Astrocyte (in vitro differentiated cells and primary cell): Measurements from ENCODE around the gene HABP4. TPM values are rescaled to one million over a fixed set of nuclear protein-coding genes. Genes with fewer than 3 reads are reported as not detected.

Experiments
- DNase-seq: peaks from one replicate; pipeline ENCODE4 v3.0.0-alpha.2; 2010; ENCODE audit warnings: low read depth
- FAIRE-seq: peaks from 2 replicates; lab custom pipeline; 2011; peaks lifted over from hg19 to GRCh38; lab: Jason Lieb, UNC
- H2AFZ ChIP-seq: 2 replicates; pipeline ENCODE4 v1.6.0; 2012; ENCODE audit warnings: low read depth, low read length, inconsistent platforms
- H3K27ac ChIP-seq: 2 replicates; pipeline ENCODE4 v1.5.1; 2011; ENCODE audit warnings: low read depth, low read length, inconsistent platforms
- H3K27me3 ChIP-seq: 2 replicates; pipeline ENCODE4 v1.6.0; 2011; ENCODE audit warnings: low read length, inconsistent platforms; ENCODE audit not compliant: insufficient read depth
- H3K36me3 ChIP-seq: 2 replicates; pipeline ENCODE4 v1.5.1; 2011; ENCODE audit warnings: low read length, inconsistent platforms; ENCODE audit not compliant: insufficient read depth
- H3K4me1 ChIP-seq: 2 replicates; pipeline ENCODE4 v1.5.1; 2011; ENCODE audit warnings: low read length, inconsistent platforms; ENCODE audit not compliant: insufficient read depth
- H3K4me2 ChIP-seq: 2 replicates; pipeline ENCODE4 v1.6.0; 2012; ENCODE audit warnings: low read length, inconsistent platforms
- H3K4me3 ChIP-seq: 2 replicates; pipeline ENCODE4 v1.5.1; 2011; ENCODE audit warnings: low read depth, mild to moderate bottlenecking, low read length, inconsistent platforms; ENCODE audit not compliant: insufficient read depth
- H3K79me2 ChIP-seq: 2 replicates; pipeline ENCODE4 v1.6.0; 2012; ENCODE audit warnings: mild to moderate bottlenecking, low read length, inconsistent platforms; ENCODE audit not compliant: insufficient read depth
- H3K9ac ChIP-seq: 2 replicates; pipeline ENCODE4 v1.6.0; 2012; ENCODE audit warnings: mild to moderate bottlenecking, low read length, inconsistent platforms
- H3K9me3 ChIP-seq: 2 replicates; pipeline ENCODE4 v1.5.1; 2012; ENCODE audit warnings: low read depth, mild to moderate bottlenecking, low read length, inconsistent platforms; ENCODE audit not compliant: insufficient read depth
- H4K20me1 ChIP-seq: 2 replicates; pipeline ENCODE4 v1.6.0; 2012; ENCODE audit warnings: low read length, inconsistent platforms; ENCODE audit not compliant: insufficient read depth
- H3K27ac Mint-ChIP-seq: one replicate; pipeline ENCODE4 v1.8.0; 2021; ENCODE audit warnings: mild to moderate bottlenecking, mixed read lengths; ENCODE audit not compliant: unreplicated experiment
- H3K27me3 Mint-ChIP-seq: one replicate; pipeline ENCODE4 v1.8.0; 2021; ENCODE audit warnings: low read depth, mixed read lengths; ENCODE audit not compliant: unreplicated experiment
- H3K36me3 Mint-ChIP-seq: one replicate; pipeline ENCODE4 v1.8.0; 2021; ENCODE audit warnings: low read depth, mixed read lengths; ENCODE audit not compliant: unreplicated experiment
- H3K4me1 Mint-ChIP-seq: one replicate; pipeline ENCODE4 v1.8.0; 2021; ENCODE audit warnings: low read depth, mixed read lengths; ENCODE audit not compliant: unreplicated experiment
- H3K4me3 Mint-ChIP-seq: one replicate; pipeline ENCODE4 v1.8.0; 2021; ENCODE audit warnings: mild to moderate bottlenecking, moderate library complexity, mixed read lengths; ENCODE audit not compliant: unreplicated experiment
- H3K9me3 Mint-ChIP-seq: one replicate; pipeline ENCODE4 v1.8.0; 2021; ENCODE audit warnings: mild to moderate bottlenecking, mixed read lengths; ENCODE audit not compliant: unreplicated experiment
- EZH2 ChIP-seq: IDR thresholded peaks from 2 replicates; pipeline ENCODE4 v1.6.1; 2012; ENCODE audit warnings: mild to moderate bottlenecking, low read length, inconsistent platforms; ENCODE audit not compliant: insufficient read depth
- total RNA-seq: library from RNA; stranded (reverse); gene quantifications from 2 replicates; pipeline ENCODE4 v1.2.1, GENCODE V29; 2021
- TF ChIP-seq, protein P1 (sequence below): IDR thresholded peaks from 2 replicates; pipeline ENCODE4 v1.5.1; 2011; ENCODE audit warnings: low read depth, mild to moderate bottlenecking, inconsistent platforms, low read length, moderate library complexity; ENCODE audit not compliant: insufficient read depth

The HABP4 gene
- total RNA-seq, 1 donor from 2014 or later = 20.1 TPM

DNA sequence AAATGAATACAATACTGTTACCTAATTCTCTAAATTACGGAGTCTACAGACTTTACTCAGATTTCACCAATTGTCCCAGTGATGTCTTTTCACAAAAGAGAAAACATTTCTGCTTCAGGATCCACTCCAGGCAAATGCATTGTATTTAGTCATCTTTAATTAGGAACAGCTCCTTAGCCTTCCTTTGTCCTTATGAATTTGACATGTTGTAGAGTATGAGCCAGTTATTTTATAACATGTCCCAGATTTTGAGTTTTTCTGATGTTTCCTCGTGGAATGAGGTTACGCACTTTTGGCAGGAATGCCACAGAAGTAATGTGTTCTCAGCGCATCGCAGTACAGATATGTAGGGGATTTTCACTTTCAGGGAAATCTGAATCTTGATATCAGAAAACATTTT is 10.5 kb downstream of the HABP4 start:
- Mint-ChIP-seq H3K4me3 (no peak overlapping the region), H3K27ac (no peak overlapping the region), H3K9me3 (no peaks in the 10 kb centered on the region), H3K27me3 (no peaks in the 10 kb centered on the region), H3K4me1 (peaks cover 12% of the 10 kb centered on the region), H3K36me3 (peaks cover 11% of the 10 kb centered on the region)
- H3K36me3 ChIP-seq = peaks cover 4% of the 10 kb centered on the region
- no peak for DNase-seq
- H4K20me1 ChIP-seq = no peaks in the 10 kb centered on the region
- no peaks in the 10 kb centered on the region for H3K4me1 ChIP-seq
- peak; percentile 71 for FAIRE-seq
- H3K4me2 ChIP-seq = no peak overlapping the region
- H3K9me3 ChIP-seq = no peaks in the 10 kb centered on the region
- H3K9ac ChIP-seq = no peak overlapping the region
- no peak for TF ChIP-seq EZH2
- TF ChIP-seq, protein P1, sequence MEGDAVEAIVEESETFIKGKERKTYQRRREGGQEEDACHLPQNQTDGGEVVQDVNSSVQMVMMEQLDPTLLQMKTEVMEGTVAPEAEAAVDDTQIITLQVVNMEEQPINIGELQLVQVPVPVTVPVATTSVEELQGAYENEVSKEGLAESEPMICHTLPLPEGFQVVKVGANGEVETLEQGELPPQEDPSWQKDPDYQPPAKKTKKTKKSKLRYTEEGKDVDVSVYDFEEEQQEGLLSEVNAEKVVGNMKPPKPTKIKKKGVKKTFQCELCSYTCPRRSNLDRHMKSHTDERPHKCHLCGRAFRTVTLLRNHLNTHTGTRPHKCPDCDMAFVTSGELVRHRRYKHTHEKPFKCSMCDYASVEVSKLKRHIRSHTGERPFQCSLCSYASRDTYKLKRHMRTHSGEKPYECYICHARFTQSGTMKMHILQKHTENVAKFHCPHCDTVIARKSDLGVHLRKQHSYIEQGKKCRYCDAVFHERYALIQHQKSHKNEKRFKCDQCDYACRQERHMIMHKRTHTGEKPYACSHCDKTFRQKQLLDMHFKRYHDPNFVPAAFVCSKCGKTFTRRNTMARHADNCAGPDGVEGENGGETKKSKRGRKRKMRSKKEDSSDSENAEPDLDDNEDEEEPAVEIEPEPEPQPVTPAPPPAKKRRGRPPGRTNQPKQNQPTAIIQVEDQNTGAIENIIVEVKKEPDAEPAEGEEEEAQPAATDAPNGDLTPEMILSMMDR = no peak
- H3K4me3 ChIP-seq = no peak overlapping the region
- no peak overlapping the region for H3K27ac ChIP-seq
- peaks cover 2% of the 10 kb centered on the region for H3K79me2 ChIP-seq
- H2AFZ ChIP-seq = no peak overlapping the region
- H3K27me3 ChIP-seq = no peaks in the 10 kb centered on the region

DNA sequence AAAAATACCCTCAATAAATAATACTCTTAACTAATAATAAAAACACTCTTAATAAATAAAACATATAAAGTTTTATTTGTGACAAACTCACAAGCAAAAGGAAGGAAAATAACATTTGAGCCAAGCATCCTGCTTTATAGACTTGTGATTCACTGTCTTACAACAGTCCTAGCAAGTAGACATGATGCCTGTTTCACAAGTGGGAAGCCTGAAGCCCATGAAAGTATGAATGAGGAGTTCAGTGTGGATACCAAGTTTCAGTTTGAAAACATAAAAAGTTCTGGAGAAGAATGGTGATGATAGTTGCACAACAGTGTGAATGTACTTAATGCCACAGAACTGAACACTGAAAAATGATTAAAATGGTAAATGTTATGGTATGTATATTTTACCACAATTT is 10.9 kb downstream of the HABP4 start:
- Histone ChIP-seq H3K36me3 (peaks cover 8% of the 10 kb centered on the region), H3K4me3 (no peak overlapping the region), H3K79me2 (no peaks in the 10 kb centered on the region), H3K9me3 (no peaks in the 10 kb centered on the region), H3K9ac (no peak overlapping the region), H2AFZ (no peak overlapping the region), H4K20me1 (no peaks in the 10 kb centered on the region), H3K27me3 (no peaks in the 10 kb centered on the region), H3K4me1 (no peaks in the 10 kb centered on the region), H3K4me2 (no peak overlapping the region), H3K27ac (no peak overlapping the region)
- no peak for DNase-seq
- Mint-ChIP-seq H3K27ac (no peak overlapping the region), H3K4me3 (no peak overlapping the region), H3K27me3 (no peaks in the 10 kb centered on the region), H3K9me3 (no peaks in the 10 kb centered on the region), H3K36me3 (peaks cover 15% of the 10 kb centered on the region), H3K4me1 (peaks cover 12% of the 10 kb centered on the region)
- no peak for TF ChIP-seq EZH2
- TF ChIP-seq, protein P1 = no peak
- peak; percentile 29 for FAIRE-seq

DNA sequence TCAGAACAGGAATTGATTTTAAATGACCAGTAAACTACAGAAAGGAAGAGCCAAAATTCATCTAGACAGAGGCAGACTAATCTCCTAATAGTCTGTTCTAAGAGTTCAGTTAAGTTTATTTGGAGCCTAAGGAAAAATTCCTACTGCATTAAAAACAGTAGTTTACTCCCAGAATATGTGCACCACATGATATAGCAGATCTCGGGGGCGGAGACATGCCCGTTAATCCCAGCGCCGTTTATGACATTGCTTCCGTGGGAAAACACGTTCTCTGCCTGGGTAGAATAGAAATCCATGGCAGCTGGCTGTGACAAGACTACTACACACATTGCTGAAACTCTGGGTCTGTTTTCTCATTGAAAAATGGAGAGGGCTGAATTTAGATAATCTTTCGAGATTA is 11.4 kb downstream of the HABP4 start:
- no peak overlapping the region for H3K9ac ChIP-seq
- H3K4me3 ChIP-seq = no peak overlapping the region
- peaks cover 9% of the 10 kb centered on the region for H3K36me3 ChIP-seq
- Mint-ChIP-seq H3K9me3 (no peaks in the 10 kb centered on the region), H3K27me3 (no peaks in the 10 kb centered on the region), H3K36me3 (peaks cover 15% of the 10 kb centered on the region), H3K4me1 (peaks cover 12% of the 10 kb centered on the region), H3K27ac (no peak overlapping the region), H3K4me3 (no peak overlapping the region)
- FAIRE-seq = no peak
- H3K79me2 ChIP-seq = no peaks in the 10 kb centered on the region
- no peak overlapping the region for H2AFZ ChIP-seq
- DNase-seq = no peak
- TF ChIP-seq EZH2 = no peak
- TF ChIP-seq, protein P1 = no peak
- no peak overlapping the region for H3K4me2 ChIP-seq
- no peak overlapping the region for H3K27ac ChIP-seq
- H3K27me3 ChIP-seq = no peaks in the 10 kb centered on the region
- no peaks in the 10 kb centered on the region for H3K9me3 ChIP-seq
- H4K20me1 ChIP-seq = no peaks in the 10 kb centered on the region
- no peaks in the 10 kb centered on the region for H3K4me1 ChIP-seq
